ENCODE results near the gene FOXO3.

FOXO3 gene

DNA sequence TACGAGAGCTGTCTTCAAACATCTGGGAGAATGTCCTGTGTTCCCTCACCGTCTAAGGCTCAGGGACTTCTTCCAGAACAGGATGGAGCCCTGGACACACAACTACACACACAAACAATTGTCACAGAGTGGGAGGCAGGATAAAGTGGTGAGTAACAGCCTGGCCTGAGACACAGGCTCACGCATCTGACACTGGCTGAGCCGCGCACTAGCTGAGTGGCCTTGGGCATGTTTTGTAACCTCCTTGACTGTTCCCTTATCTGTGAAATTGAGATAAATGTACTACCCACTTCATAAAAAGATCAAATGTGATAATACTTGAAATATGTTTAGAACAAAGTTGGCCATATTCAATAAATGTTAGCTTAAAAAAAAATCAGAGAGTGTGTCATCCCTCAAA is 155.1 kb downstream of the FOXO3 start:
- no peaks in the 10 kb centered on the region for H3K27me3 ChIP-seq (ENCODE audit: insufficient read depth, low read length, poor library complexity)
- no peak overlapping the region for H3K56ac ChIP-seq (ENCODE audit: low read length)
- no CpG with 5 or more reads among the region's 5 CpGs for WGBS (ENCODE audit: extremely low coverage, insufficient coverage, low lambda C conversion rate)
- no peaks in the 10 kb centered on the region for H3K36me3 ChIP-seq (ENCODE audit: control insufficient read depth, insufficient read depth, low read length)
- no peak overlapping the region for H3K18ac ChIP-seq (ENCODE audit: low read length)
- no peak overlapping the region for H4K5ac ChIP-seq (ENCODE audit: low read length)
- no peak overlapping the region for H2BK120ac ChIP-seq (ENCODE audit: low read depth, low read length)
- H3K79me2 ChIP-seq (ENCODE audit: control insufficient read depth, insufficient read depth, low read length): no peaks in the 10 kb centered on the region
- no peak for DNase-seq
- no peaks in the 10 kb centered on the region for H3K79me1 ChIP-seq (ENCODE audit: low read length)
- H2BK15ac ChIP-seq (replicated peaks; ENCODE audit: low read depth): no peak overlapping the region
- no peak overlapping the region for H3K4ac ChIP-seq (ENCODE audit: low read depth, low read length)
- no peaks in the 10 kb centered on the region for H3K4me1 ChIP-seq (ENCODE audit: control insufficient read depth, low read depth, low read length)
- H3K27ac ChIP-seq (ENCODE audit: low read depth, low read length): no peak overlapping the region
- no peak overlapping the region for H3K23ac ChIP-seq (ENCODE audit: low read length)
- no peak overlapping the region for H4K8ac ChIP-seq (ENCODE audit: low read depth, low read length)
- no peak overlapping the region for H2BK5ac ChIP-seq (ENCODE audit: low read length)
- H2AK5ac ChIP-seq (ENCODE audit: low read length): no peak overlapping the region
- H3K9ac ChIP-seq (ENCODE audit: low read length): no peak overlapping the region
- no peak overlapping the region for H3K4me2 ChIP-seq (ENCODE audit: low read length)
- no peak overlapping the region for H3K4me3 ChIP-seq (ENCODE audit: low read length)

DNA sequence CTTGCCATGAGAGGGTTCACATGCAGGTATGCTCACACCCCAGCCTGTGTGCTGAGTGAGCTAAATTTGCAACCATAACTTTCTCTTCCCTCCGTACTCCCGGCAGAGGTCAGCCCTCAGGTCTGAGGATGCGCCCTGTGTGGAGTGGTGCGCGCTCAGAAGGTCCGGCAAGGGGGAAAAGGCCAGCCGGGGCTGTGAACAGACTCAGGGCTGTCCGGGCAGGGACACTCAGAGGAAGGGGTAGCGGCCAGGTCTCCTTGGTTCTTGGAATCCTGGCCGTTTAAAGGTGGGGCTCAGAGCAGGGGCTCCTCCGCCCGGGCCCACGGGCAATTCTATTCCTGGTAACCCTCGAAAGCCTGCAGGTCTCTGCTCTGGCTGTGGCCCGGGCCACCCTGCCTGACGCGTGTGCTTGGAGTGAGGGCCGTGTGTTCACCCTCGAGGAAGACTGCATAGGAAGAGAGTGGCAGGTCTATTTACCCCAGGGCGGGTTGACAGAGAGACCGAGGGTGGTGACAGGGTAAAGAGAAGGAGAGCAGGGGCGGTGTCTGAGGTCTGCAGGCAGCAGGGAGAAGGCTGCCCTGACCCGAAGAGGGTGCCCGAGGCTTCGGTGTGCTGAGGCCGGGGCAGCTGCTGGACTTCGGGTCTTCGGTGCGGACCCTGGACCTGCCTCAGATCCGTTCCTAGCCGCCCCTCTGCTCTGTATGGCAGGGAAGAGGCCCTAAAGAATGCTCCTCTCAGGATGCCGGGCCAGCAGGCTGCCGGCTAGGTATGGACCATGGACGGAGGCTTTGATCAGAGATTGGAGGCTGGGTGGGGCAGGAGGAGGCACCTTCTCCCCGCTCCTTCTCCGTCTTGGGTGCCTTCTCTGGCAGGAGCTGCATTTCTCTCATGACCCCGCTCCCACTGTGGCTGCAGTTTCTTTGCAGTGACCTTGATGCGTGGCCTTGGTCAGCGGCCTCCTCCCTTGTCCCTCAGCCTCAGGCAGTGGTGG is 156.4 kb downstream of the FOXO3 start:
- no peak overlapping the region for H3K18ac ChIP-seq (ENCODE audit: low read length)
- no peak overlapping the region for H3K4ac ChIP-seq (ENCODE audit: low read depth, low read length)
- no peaks in the 10 kb centered on the region for H3K36me3 ChIP-seq (ENCODE audit: control insufficient read depth, insufficient read depth, low read length)
- no peaks in the 10 kb centered on the region for H3K4me1 ChIP-seq (ENCODE audit: control insufficient read depth, low read depth, low read length)
- no peak overlapping the region for H3K9ac ChIP-seq (ENCODE audit: low read length)
- no peak overlapping the region for H2BK5ac ChIP-seq (ENCODE audit: low read length)
- no peak overlapping the region for H3K23ac ChIP-seq (ENCODE audit: low read length)
- WGBS (ENCODE audit: extremely low coverage, insufficient coverage, low lambda C conversion rate): no CpG with 5 or more reads among the region's 39 CpGs
- H3K4me2 ChIP-seq (ENCODE audit: low read length): no peak overlapping the region
- H3K79me2 ChIP-seq (ENCODE audit: control insufficient read depth, insufficient read depth, low read length): no peaks in the 10 kb centered on the region
- H3K56ac ChIP-seq (ENCODE audit: low read length): no peak overlapping the region
- H3K27me3 ChIP-seq (ENCODE audit: insufficient read depth, low read length, poor library complexity): no peaks in the 10 kb centered on the region
- no peak overlapping the region for H4K5ac ChIP-seq (ENCODE audit: low read length)
- H2AK5ac ChIP-seq (ENCODE audit: low read length): no peak overlapping the region
- no peak overlapping the region for H3K4me3 ChIP-seq (ENCODE audit: low read length)
- no peak for DNase-seq
- H4K8ac ChIP-seq (ENCODE audit: low read depth, low read length): no peak overlapping the region
- no peak overlapping the region for H3K27ac ChIP-seq (ENCODE audit: low read depth, low read length)
- no peaks in the 10 kb centered on the region for H3K79me1 ChIP-seq (ENCODE audit: low read length)
- no peak overlapping the region for H2BK120ac ChIP-seq (ENCODE audit: low read depth, low read length)
- no peak overlapping the region for H2BK15ac ChIP-seq (replicated peaks; ENCODE audit: low read depth)

- no CpG with 5 or more reads among the region's 3 CpGs for WGBS (ENCODE audit: extremely low coverage, insufficient coverage, low lambda C conversion rate)
- H3K79me2 ChIP-seq (ENCODE audit: control insufficient read depth, insufficient read depth, low read length): no peaks in the 10 kb centered on the region
Measured at GRCh38 chr6:108719477-108719876, 158.8 kb downstream of the FOXO3 start.

GRCh38 chr6:108720827-108721226 is 160.1 kb downstream of the FOXO3 start:
- H2BK5ac ChIP-seq (ENCODE audit: low read length): no peak overlapping the region
- no peak overlapping the region for H2AK5ac ChIP-seq (ENCODE audit: low read length)
- H3K4me2 ChIP-seq (ENCODE audit: low read length): no peak overlapping the region
- H2BK15ac ChIP-seq (replicated peaks; ENCODE audit: low read depth): no peak overlapping the region
- no peaks in the 10 kb centered on the region for H3K36me3 ChIP-seq (ENCODE audit: control insufficient read depth, insufficient read depth, low read length)
- H3K79me2 ChIP-seq (ENCODE audit: control insufficient read depth, insufficient read depth, low read length): no peaks in the 10 kb centered on the region
- DNase-seq: no peak
- H3K79me1 ChIP-seq (ENCODE audit: low read length): no peaks in the 10 kb centered on the region
- WGBS (ENCODE audit: extremely low coverage, insufficient coverage, low lambda C conversion rate): no CpG with 5 or more reads among the region's 2 CpGs
- no peak overlapping the region for H3K4ac ChIP-seq (ENCODE audit: low read depth, low read length)
- no peak overlapping the region for H3K18ac ChIP-seq (ENCODE audit: low read length)
- no peak overlapping the region for H2BK120ac ChIP-seq (ENCODE audit: low read depth, low read length)
- no peak overlapping the region for H4K5ac ChIP-seq (ENCODE audit: low read length)
- no peak overlapping the region for H3K4me3 ChIP-seq (ENCODE audit: low read length)
- H3K4me1 ChIP-seq (ENCODE audit: control insufficient read depth, low read depth, low read length): no peaks in the 10 kb centered on the region
- no peak overlapping the region for H3K56ac ChIP-seq (ENCODE audit: low read length)
- H4K8ac ChIP-seq (ENCODE audit: low read depth, low read length): no peak overlapping the region
- no peaks in the 10 kb centered on the region for H3K27me3 ChIP-seq (ENCODE audit: insufficient read depth, low read length, poor library complexity)
- no peak overlapping the region for H3K9ac ChIP-seq (ENCODE audit: low read length)
- H3K27ac ChIP-seq (ENCODE audit: low read depth, low read length): no peak overlapping the region
- no peak overlapping the region for H3K23ac ChIP-seq (ENCODE audit: low read length)

More at GRCh38 chr6:108719477-108719876, 158.8 kb downstream of the FOXO3 start:
- Histone ChIP-seq H2BK120ac (ENCODE audit: low read depth, low read length) (no peak overlapping the region), H3K4ac (ENCODE audit: low read depth, low read length) (no peak overlapping the region), H3K9ac (ENCODE audit: low read length) (no peak overlapping the region), H3K79me1 (ENCODE audit: low read length) (no peaks in the 10 kb centered on the region), H4K5ac (ENCODE audit: low read length) (no peak overlapping the region), H3K18ac (ENCODE audit: low read length) (no peak overlapping the region), H3K27me3 (ENCODE audit: insufficient read depth, low read length, poor library complexity) (no peaks in the 10 kb centered on the region), H3K4me3 (ENCODE audit: low read length) (no peak overlapping the region), H3K4me1 (ENCODE audit: control insufficient read depth, low read depth, low read length) (no peaks in the 10 kb centered on the region), H2BK15ac (replicated peaks; ENCODE audit: low read depth) (no peak overlapping the region), H3K23ac (ENCODE audit: low read length) (no peak overlapping the region), H3K4me2 (ENCODE audit: low read length) (no peak overlapping the region), H2BK5ac (ENCODE audit: low read length) (no peak overlapping the region), H4K8ac (ENCODE audit: low read depth, low read length) (no peak overlapping the region), H2AK5ac (ENCODE audit: low read length) (no peak overlapping the region), H3K36me3 (ENCODE audit: control insufficient read depth, insufficient read depth, low read length) (no peaks in the 10 kb centered on the region), H3K56ac (ENCODE audit: low read length) (no peak overlapping the region), H3K27ac (ENCODE audit: low read depth, low read length) (no peak overlapping the region)
- no peak for DNase-seq

- Histone ChIP-seq H3K27ac (ENCODE audit: low read depth, low read length) (no peak overlapping the region), H3K4me3 (ENCODE audit: low read length) (no peak overlapping the region), H3K4me2 (ENCODE audit: low read length) (no peak overlapping the region), H2BK120ac (ENCODE audit: low read depth, low read length) (no peak overlapping the region), H3K27me3 (ENCODE audit: insufficient read depth, low read length, poor library complexity) (no peaks in the 10 kb centered on the region), H2AK5ac (ENCODE audit: low read length) (no peak overlapping the region), H4K8ac (ENCODE audit: low read depth, low read length) (no peak overlapping the region), H3K79me1 (ENCODE audit: low read length) (no peaks in the 10 kb centered on the region), H3K9ac (ENCODE audit: low read length) (no peak overlapping the region), H4K5ac (ENCODE audit: low read length) (no peak overlapping the region), H3K18ac (ENCODE audit: low read length) (no peak overlapping the region), H3K56ac (ENCODE audit: low read length) (no peak overlapping the region), H2BK5ac (ENCODE audit: low read length) (no peak overlapping the region), H2BK15ac (replicated peaks; ENCODE audit: low read depth) (no peak overlapping the region), H3K36me3 (ENCODE audit: control insufficient read depth, insufficient read depth, low read length) (no peaks in the 10 kb centered on the region), H3K4ac (ENCODE audit: low read depth, low read length) (no peak overlapping the region), H3K4me1 (ENCODE audit: control insufficient read depth, low read depth, low read length) (no peaks in the 10 kb centered on the region), H3K79me2 (ENCODE audit: control insufficient read depth, insufficient read depth, low read length) (no peaks in the 10 kb centered on the region), H3K23ac (ENCODE audit: low read length) (no peak overlapping the region)
- no CpG with 5 or more reads among the region's 5 CpGs for WGBS (ENCODE audit: extremely low coverage, insufficient coverage, low lambda C conversion rate)
- no peak for DNase-seq
Measured at GRCh38 chr6:108721286-108721685, 160.6 kb downstream of the FOXO3 start.

All from mesendoderm (in vitro differentiated cells).